Osteocyte (in vitro differentiated cells): Measurements from ENCODE around the gene TRAPPC3L. TPM values are rescaled to one million over a fixed set of nuclear protein-coding genes. Genes with fewer than 3 reads are reported as not detected.
A peak's percentile ranks its signal among the peaks of the same experiment; 100 is the strongest.

Source experiments
- DNase-seq: peaks from one replicate; pipeline ENCODE4 v3.0.0; 2021; ENCODE audit warnings: mixed read lengths; ENCODE audit not compliant: unreplicated experiment; ENCODE audit errors: extremely low spot score
- H3K27ac Mint-ChIP-seq: one replicate; pipeline ENCODE4 v1.8.0; 2021; ENCODE audit warnings: mild to moderate bottlenecking, mixed read lengths; ENCODE audit not compliant: unreplicated experiment
- H3K27me3 Mint-ChIP-seq: one replicate; pipeline ENCODE4 v1.8.0; 2021; ENCODE audit warnings: mixed read lengths; ENCODE audit not compliant: unreplicated experiment
- H3K36me3 Mint-ChIP-seq: one replicate; pipeline ENCODE4 v1.8.0; 2021; ENCODE audit warnings: mixed read lengths; ENCODE audit not compliant: unreplicated experiment
- H3K4me1 Mint-ChIP-seq: one replicate; pipeline ENCODE4 v1.8.0; 2021; ENCODE audit warnings: mixed read lengths; ENCODE audit not compliant: unreplicated experiment
- H3K4me3 Mint-ChIP-seq: one replicate; pipeline ENCODE4 v1.8.0; 2021; ENCODE audit warnings: mild to moderate bottlenecking, moderate library complexity, mixed read lengths; ENCODE audit not compliant: unreplicated experiment
- H3K9me3 Mint-ChIP-seq: one replicate; pipeline ENCODE4 v1.8.0; 2021; ENCODE audit warnings: mixed read lengths; ENCODE audit not compliant: unreplicated experiment
- total RNA-seq: library from RNA; stranded (reverse); gene quantifications from 2 replicates; pipeline ENCODE4 v1.2.1, GENCODE V29; 2021
- TF ChIP-seq, protein P1 (sequence below): fragments of 200-600 bp; sonication (generic); IDR thresholded peaks from 2 replicates; pipeline ENCODE4 v1.5.0; 2021; ENCODE audit warnings: antibody characterized with exemption, mild to moderate bottlenecking, moderate library complexity

Gene TRAPPC3L
- total RNA-seq, 1 donor from 2014 or later: not detected

DNA sequence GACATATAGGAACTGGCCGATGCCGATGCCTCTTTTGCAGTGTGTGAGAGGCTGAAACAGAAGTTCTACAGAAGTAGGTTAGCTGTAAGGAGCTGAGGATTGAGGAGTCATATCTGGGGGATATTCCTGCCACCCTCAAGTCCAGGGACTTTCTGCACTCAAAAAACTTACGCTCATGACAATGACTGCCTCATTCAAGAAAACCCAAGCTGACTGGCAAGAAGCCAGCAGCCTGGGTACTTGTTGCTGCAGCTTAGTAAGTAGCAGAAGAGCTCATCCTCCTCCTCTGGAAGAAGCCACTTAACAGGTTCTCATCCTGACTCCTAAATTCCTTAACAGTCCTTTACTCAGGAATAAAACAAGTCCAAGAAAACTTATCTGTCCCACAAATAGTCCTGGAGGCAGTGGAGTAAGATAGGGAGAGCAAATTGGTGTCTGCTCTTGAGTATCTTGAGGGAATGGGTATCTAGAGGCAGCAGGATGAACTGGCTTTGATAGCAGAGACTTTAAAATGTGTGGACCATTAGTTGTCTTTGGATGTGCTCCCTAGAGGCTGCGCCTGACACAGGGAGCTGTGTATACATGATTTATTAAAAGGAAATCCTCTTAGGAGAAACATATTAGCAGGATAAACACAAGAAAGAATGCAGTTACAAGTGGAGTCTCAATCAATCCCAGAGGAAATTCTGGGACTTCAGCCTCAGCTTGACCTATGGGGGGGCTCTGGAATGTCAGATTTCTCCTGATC lies 26.7 kb downstream of the TRAPPC3L start:
- TF ChIP-seq, protein P1, sequence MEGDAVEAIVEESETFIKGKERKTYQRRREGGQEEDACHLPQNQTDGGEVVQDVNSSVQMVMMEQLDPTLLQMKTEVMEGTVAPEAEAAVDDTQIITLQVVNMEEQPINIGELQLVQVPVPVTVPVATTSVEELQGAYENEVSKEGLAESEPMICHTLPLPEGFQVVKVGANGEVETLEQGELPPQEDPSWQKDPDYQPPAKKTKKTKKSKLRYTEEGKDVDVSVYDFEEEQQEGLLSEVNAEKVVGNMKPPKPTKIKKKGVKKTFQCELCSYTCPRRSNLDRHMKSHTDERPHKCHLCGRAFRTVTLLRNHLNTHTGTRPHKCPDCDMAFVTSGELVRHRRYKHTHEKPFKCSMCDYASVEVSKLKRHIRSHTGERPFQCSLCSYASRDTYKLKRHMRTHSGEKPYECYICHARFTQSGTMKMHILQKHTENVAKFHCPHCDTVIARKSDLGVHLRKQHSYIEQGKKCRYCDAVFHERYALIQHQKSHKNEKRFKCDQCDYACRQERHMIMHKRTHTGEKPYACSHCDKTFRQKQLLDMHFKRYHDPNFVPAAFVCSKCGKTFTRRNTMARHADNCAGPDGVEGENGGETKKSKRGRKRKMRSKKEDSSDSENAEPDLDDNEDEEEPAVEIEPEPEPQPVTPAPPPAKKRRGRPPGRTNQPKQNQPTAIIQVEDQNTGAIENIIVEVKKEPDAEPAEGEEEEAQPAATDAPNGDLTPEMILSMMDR: no peak
- no peak overlapping the region for H3K27ac Mint-ChIP-seq
- peaks cover 4% of the 10 kb centered on the region for H3K4me1 Mint-ChIP-seq
- H3K36me3 Mint-ChIP-seq: peaks cover 13% of the 10 kb centered on the region
- DNase-seq: no peak
- H3K4me3 Mint-ChIP-seq: no peak overlapping the region
- no peaks in the 10 kb centered on the region for H3K9me3 Mint-ChIP-seq
- H3K27me3 Mint-ChIP-seq: no peaks in the 10 kb centered on the region

- no peak overlapping the region for H3K4me3 Mint-ChIP-seq
- H3K4me1 Mint-ChIP-seq: peaks cover 32% of the 10 kb centered on the region
- no peak overlapping the region for H3K27ac Mint-ChIP-seq
- TF ChIP-seq, protein P1: no peak
- H3K9me3 Mint-ChIP-seq: no peaks in the 10 kb centered on the region
- no peaks in the 10 kb centered on the region for H3K27me3 Mint-ChIP-seq
- no peak for DNase-seq
- H3K36me3 Mint-ChIP-seq: peaks cover 13% of the 10 kb centered on the region
These were observed 30.3 kb downstream of the TRAPPC3L start for GRCh38 chr6:116515141-116515540.

DNA sequence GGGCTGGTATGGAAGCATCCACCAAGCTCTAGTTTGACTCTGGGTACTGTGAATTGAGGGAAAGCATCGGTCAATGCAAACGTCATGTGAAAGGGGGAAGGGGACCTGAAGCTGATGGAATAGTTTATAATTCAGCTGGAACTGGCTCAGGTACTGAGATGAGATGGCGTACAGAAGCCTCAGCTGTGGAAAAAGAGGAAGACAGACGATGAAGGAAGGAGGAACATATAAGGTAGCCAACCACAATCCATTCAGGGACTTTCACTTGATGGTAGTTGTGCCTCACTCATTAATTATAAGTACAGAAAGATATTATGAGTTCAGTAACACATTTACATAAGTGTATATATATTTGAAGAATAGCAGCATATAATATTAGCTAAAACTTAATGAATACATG lies 31.4 kb downstream of the TRAPPC3L start:
- DNase-seq: no peak
- peaks cover 13% of the 10 kb centered on the region for H3K36me3 Mint-ChIP-seq

DNA sequence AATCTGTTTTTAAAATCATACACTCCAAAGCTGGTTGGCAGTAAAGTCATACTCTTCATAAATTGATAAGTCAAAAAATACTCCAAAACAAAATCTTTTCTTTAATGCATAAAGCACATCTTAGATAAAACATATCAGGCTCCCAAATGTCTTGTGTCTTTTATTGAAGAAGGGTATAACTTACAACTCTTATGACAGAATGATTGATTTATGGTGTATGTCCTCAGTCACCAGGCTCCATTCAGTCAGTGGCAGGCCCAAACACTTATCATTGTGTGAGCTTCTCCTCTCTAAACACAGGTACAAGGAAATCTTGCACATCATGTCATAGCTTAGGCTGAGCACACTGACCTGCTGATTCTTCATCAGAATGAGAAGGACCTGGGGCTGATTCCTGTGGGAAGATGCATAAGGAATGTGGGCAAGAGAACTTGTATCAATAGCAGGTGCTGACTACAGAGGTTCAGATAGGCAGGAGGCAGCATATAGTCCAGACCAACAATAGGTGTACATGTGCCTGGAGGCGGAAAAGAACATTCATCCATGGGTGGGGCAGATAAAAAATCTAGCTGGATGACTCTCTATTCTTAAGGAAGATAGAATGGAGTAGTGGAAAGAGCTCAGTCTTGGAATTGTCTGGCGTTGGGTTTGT lies 32.1 kb downstream of the TRAPPC3L start:
- Mint-ChIP-seq H3K4me1 (peaks cover 32% of the 10 kb centered on the region), H3K27ac (peak overlapping the region; percentile 3), H3K27me3 (no peaks in the 10 kb centered on the region), H3K4me3 (peak overlapping the region; percentile 80), H3K36me3 (peaks cover 11% of the 10 kb centered on the region), H3K9me3 (peaks cover 9% of the 10 kb centered on the region)
- no peak for DNase-seq
- TF ChIP-seq, protein P1: no peak

More for the DNA sequence above, 31.4 kb downstream of the TRAPPC3L start:
- Mint-ChIP-seq H3K4me1 (peaks cover 32% of the 10 kb centered on the region), H3K4me3 (no peak overlapping the region), H3K27me3 (no peaks in the 10 kb centered on the region), H3K27ac (no peak overlapping the region), H3K9me3 (peaks cover 4% of the 10 kb centered on the region)
- TF ChIP-seq, protein P1: no peak

- Mint-ChIP-seq H3K4me3 (peak overlapping the region; percentile 80), H3K4me1 (peaks cover 32% of the 10 kb centered on the region), H3K9me3 (peaks cover 9% of the 10 kb centered on the region), H3K36me3 (peaks cover 8% of the 10 kb centered on the region), H3K27me3 (no peaks in the 10 kb centered on the region), H3K27ac (peak overlapping the region; percentile 98)
- no peak for DNase-seq
- TF ChIP-seq, protein P1: no peak
These were observed 32.8 kb downstream of the TRAPPC3L start for GRCh38 chr6:116512734-116513133.
